Heart right ventricle (tissue), 16 donors: ENCODE data around the gene RRAS2. TPM values are rescaled to one million over a fixed set of nuclear protein-coding genes. Genes with fewer than 3 reads are reported as not detected.

Experiments used
- ATAC-seq, 8 donors: fragments of 200-7000 bp; cut with Tn5 transposase; one replicate each; pipeline ENCODE4 v1.9.1; 2020; ENCODE audit warnings: mild to moderate bottlenecking in 8 of 8, moderate library complexity in 8 of 8, moderate number of reproducible peaks in 1 of 8
- DNase-seq, 2 donors: peaks; one replicate each; pipeline ENCODE4 v3.0.0-alpha.2; 2020
- H3K27ac ChIP-seq, 10 donors: fragments of 200-600 bp; sonication (generic) in 2 of 10; one replicate each; pipeline versions ENCODE4 v1.5.0 to v1.8.0; 2020 to 2022; ENCODE audit warnings: mild to moderate bottlenecking in 3 of 10
- H3K27me3 ChIP-seq, 7 donors: fragments of 200-600 bp; one replicate each; pipeline ENCODE4 v1.8.0; 2021 to 2022; ENCODE audit warnings: mild to moderate bottlenecking in 2 of 7
- H3K36me3 ChIP-seq, 9 donors: fragments of 200-600 bp; sonication (generic) in 1 of 9; one replicate each; pipeline versions ENCODE4 v1.5.0 to v1.8.0; 2020 to 2022; ENCODE audit warnings: mild to moderate bottlenecking in 2 of 9
- H3K4me1 ChIP-seq, 9 donors: fragments of 200-600 bp; sonication (generic) in 1 of 9; one replicate each; pipeline versions ENCODE4 v1.5.0 to v1.8.0; 2020 to 2022; ENCODE audit warnings: mild to moderate bottlenecking in 4 of 9
- H3K4me3 ChIP-seq, 10 donors: fragments of 200-600 bp; sonication (generic) in 2 of 10; one replicate each; pipeline versions ENCODE4 v1.5.0 to v1.8.0; 2020 to 2022; ENCODE audit warnings: mild to moderate bottlenecking in 7 of 10, moderate library complexity in 2 of 10
- H3K9me3 ChIP-seq, 11 donors: fragments of 200-600 bp in 10 of 11; sonication (generic) in 2 of 11; one replicate each; pipeline versions ENCODE4 v1.5.0 to v1.8.0; 2013 to 2022; ENCODE audit warnings: mild to moderate bottlenecking in 2 of 11, control low read depth in 1 of 11, moderate library complexity in 1 of 11
- CTCF ChIP-seq, 9 donors: fragments of 200-600 bp; sonication (generic) in 2 of 9; IDR thresholded peaks; one replicate each; pipeline versions ENCODE4 v1.5.0 to v1.8.0; 2021 to 2022; ENCODE audit warnings: antibody characterized with exemption in 9 of 9, mild to moderate bottlenecking in 5 of 9, moderate library complexity in 1 of 9
- WGBS, 2 donors: extraction: QIAGEN DNeasy Blood & Tissue Kit; methylation state at CpG; one replicate each; pipeline ENCODE4 v1.1.7; 2013; ENCODE audit warnings: inconsistent platforms in 1 of 2; 5-methylcytosine and 5-hydroxymethylcytosine counted together
- intact Hi-C, 10 donors: fragments of 100-400 bp; cut with DNase I; formaldehyde crosslinking; loops; one replicate each; pipeline versions ENCODE4 v1.11.1 to v1.14.2; 2022
- polyA plus RNA-seq, 2 donors: library from polyadenylated mRNA; stranded (reverse); fragments of 200-250 nt; gene quantifications; one replicate each; pipeline ENCODE4 v1.2.3, GENCODE V29; 2013
- total RNA-seq, 10 donors: library from RNA; stranded (reverse); fragmentation: NEBNext Ultra II Directional in 3 of 10; extraction: Animal tissue kit (Norgen Biotek cat#: 25700) in 3 of 10; gene quantifications; one replicate each; pipeline versions ENCODE4 v1.2.1 to v1.2.4, GENCODE V29; 2021 to 2023
- donor health status: Arrhythmogenic right ventricular cardiomyopathy.
- donor health status: ischemic (EF 13 %, LVEDD 7.1; RV severe dilation, severe dysfunction).
- donor health status: healthy with polysubstance abuse.
- donor health status: DM: no; HTN: yes; CAD: no.
- donor health status: DM: no; HTN: no; CAD: no.
- donor health status: ischemic (EF 25% LVEDD 6.9; RV normal size, moderate dysfunction).
- donor health status: ischemic (EF 25% LVEDD 5.7; RV mildly dilated, moderate dysfunction).
- donor health status: healthy.
- donor health status: DM: yes; HTN: yes; CAD: no.
- donor health status: Ischemic cardiomyopathy.
- donor health status: ischemic (EF 35%, LVEDD 5.7; RV mildly dilated, moderate dysfunction).
- donor health status: nonischemic (EF 11% LVEDD 7.7; RV severe dilation, severe dysfunction).
- donor health status: DM: yes; HTN: yes; CAD: no.
- donor health status: PGD.
- donor health status: ischemic (EF 29% LVEDD 5.4; RV normal size, mild dysfunction).
- donor health status: nonischemic (EF 23%, LVEDD 6.1; RV moderate dilation, normal function).

Gene RRAS2
- total and polyA plus RNA-seq, 12 donors: 20.8 to 142 (median 37.3) TPM

DNA sequence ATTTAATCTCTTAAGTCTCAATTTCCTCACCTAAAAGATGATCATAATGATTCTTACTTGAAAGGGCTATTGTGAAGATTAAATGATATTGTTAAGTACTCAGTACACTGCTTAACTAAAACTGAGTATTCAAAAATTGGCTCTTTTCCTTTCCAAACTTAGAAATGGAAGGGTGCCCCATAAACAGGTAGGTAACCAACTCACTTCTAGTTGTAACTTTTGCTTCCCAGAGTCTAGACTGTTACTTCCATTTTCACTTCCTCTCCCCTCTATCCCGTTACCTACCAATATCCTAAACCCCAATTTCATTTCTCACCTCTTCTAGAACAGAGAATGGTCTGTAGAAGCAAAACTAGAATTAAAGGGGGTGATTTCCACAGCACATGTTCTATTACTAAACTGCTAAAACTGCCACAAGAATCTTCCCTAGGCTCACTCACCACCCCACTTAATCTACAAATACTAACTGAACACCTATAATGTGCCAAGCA, 50.0 kb downstream of the RRAS2 start:
- Histone ChIP-seq H3K36me3 (no peaks in the 10 kb centered on the region), H3K4me3 (no peak overlapping the region), H3K9me3 (no peaks in the 10 kb centered on the region), H3K4me1 (peaks cover 0 to 66% (median 28%) of the 10 kb centered on the region in 9 donors), H3K27me3 (no peaks in the 10 kb centered on the region), H3K27ac (no peak overlapping the region)
- ATAC-seq (no peak), DNase-seq (no peak)
- intact Hi-C loops: loop anchor here in 2 of 10 donors (10.0 kb wide), 2 partner anchors 46 to 146 kb away; partner anchors contain the start of gene RRAS2 (in 1 of the 2)
- TF ChIP-seq CTCF (IDR thresholded peaks at IDR 0.05): peak in 1 of 9 donors; percentile 4
- WGBS, 2 donors: 93 to 100% methylated on average over 1 of the region's 1 CpG

DNA sequence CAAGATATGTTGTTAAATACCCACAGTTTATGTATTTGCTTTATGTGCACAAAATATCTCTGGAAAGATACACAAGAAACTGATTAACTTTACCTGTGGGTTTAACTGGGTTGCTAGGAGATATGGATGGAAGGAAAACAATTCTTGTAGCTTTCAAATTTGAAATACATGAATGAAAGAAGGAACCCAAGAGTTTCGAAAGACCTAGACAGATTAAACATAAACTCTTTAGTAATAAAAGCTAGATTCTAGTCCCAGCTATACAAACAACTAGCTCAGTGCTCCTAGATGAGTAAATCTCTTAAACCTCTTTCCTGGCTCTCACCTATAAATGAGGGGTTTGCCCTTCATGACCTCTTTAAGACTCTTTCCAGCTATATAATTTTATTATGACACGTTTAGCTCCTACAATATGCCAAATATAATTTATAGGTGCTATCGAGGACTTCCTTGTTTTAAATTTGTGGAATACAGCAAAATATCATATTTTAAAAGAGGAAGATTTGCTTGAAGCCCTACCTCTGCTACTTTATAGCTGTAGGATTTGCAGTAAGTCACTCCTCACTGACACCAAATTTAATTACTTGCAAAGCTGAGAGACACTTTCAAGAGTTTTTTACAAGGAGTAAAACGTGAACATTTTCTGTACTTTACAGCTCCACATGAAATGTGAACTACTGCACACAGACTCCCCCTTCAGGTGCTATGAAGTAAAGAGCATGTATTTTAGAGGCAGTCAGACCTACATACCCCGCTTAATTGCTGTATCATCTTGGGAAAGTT, 50.7 kb downstream of the RRAS2 start:
- Histone ChIP-seq H3K4me1 (peaks cover 0 to 62% (median 26%) of the 10 kb centered on the region in 9 donors), H3K4me3 (no peak overlapping the region), H3K27me3 (no peaks in the 10 kb centered on the region), H3K9me3 (no peaks in the 10 kb centered on the region), H3K36me3 (no peaks in the 10 kb centered on the region), H3K27ac (no peak overlapping the region)
- peak in 8 of 9 donors; percentile 19 to 61 (median 48) for TF ChIP-seq CTCF (IDR thresholded peaks at IDR 0.05)
- intact Hi-C loops: loop anchor here in 2 of 10 donors (10.0 kb wide), 2 partner anchors 46 to 146 kb away; partner anchors contain the start of gene RRAS2 (in 1 of the 2)
- WGBS, 2 donors: 53 to 60% methylated on average over 5 of the region's 5 CpGs
- DNase-seq (no peak), ATAC-seq (peak in 2 of 8 donors; percentile 43 to 59)

- DNase-seq (no peak), ATAC-seq (no peak)
- Histone ChIP-seq H3K9me3 (no peaks in the 10 kb centered on the region), H3K27ac (no peak overlapping the region), H3K36me3 (no peaks in the 10 kb centered on the region), H3K27me3 (no peaks in the 10 kb centered on the region), H3K4me1 (peaks cover 0 to 51% (median 28%) of the 10 kb centered on the region in 9 donors), H3K4me3 (no peak overlapping the region)
- intact Hi-C loops: loop anchor here in 2 of 10 donors (10.0 kb wide), 2 partner anchors 48 to 148 kb away; partner anchors contain the start of gene RRAS2 (in 1 of the 2)
- no peak for TF ChIP-seq CTCF (IDR thresholded peaks at IDR 0.05)
- 96 to 100% methylated on average over 1 of the region's 1 CpG for WGBS, 2 donors
These were observed 52.5 kb downstream of the RRAS2 start for GRCh38 chr11:14306481-14306880.

DNA sequence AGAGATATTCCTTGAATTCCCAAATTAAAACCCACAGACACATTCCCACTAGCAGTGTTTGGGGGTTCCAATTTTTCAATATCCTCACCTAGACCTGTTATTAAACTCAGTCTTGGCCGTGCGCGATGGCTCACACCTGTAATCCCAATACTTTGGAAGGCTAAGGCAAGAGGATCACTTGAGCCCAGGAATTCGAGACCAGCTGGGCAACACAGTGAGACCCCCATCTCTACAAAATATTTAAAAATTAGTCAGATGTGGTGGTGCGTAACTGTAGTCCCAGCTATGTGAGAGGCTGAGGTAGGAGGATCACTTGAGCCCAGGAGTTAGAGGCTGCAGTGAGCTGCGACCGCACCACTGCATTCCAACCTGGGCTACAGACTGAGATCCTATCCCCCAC, 53.3 kb downstream of the RRAS2 start:
- Histone ChIP-seq H3K9me3 (no peaks in the 10 kb centered on the region), H3K4me1 (peaks cover 0 to 51% (median 29%) of the 10 kb centered on the region in 9 donors), H3K4me3 (no peak overlapping the region), H3K27ac (no peak overlapping the region), H3K36me3 (no peaks in the 10 kb centered on the region), H3K27me3 (no peaks in the 10 kb centered on the region)
- intact Hi-C loops: loop anchor here in 2 of 10 donors (10.0 kb wide), 2 partner anchors 49 to 149 kb away; partner anchors contain the start of gene RRAS2 (in 1 of the 2)
- no peak for ATAC-seq
- 97 to 98% methylated on average over 7 of the region's 7 CpGs for WGBS, 2 donors
- no peak for TF ChIP-seq CTCF (IDR thresholded peaks at IDR 0.05)
- DNase-seq: no peak
